WTC11 (cell line): ENCODE measurements around the gene PARS2. TPM values are rescaled to one million over a fixed set of nuclear protein-coding genes. Genes with fewer than 3 reads are reported as not detected.

Experiments
- ATAC-seq: fragments of 200-7000 bp; cut with Tn5 transposase; 2 replicates; pipeline ENCODE4 v1.10.0; 2021; ENCODE audit warnings: mild to moderate bottlenecking, moderate library complexity
- CTCF ChIA-PET: fragments of 300-600 bp; sonication (Branson Sonifier 250); formaldehyde crosslinking; loops from one replicate; lab custom pipeline; 2021; ENCODE audit warnings: antibody characterized with exemption; lab: Charles Lee
- POLR2A ChIA-PET: fragments of 350-600 bp; sonication (Branson Sonifier 250); formaldehyde crosslinking; loops from one replicate; lab custom pipeline; 2021; ENCODE audit warnings: antibody characterized with exemption; lab: Charles Lee
- DNase-seq: peaks from one replicate; pipeline ENCODE4 v3.0.0; 2021; ENCODE audit warnings: low spot score
- H3K27ac Mint-ChIP-seq: 2 replicates; pipeline ENCODE4 v1.8.0; 2021; ENCODE audit warnings: mixed read lengths
- H3K27me3 Mint-ChIP-seq: 2 replicates; pipeline ENCODE4 v1.8.0; 2021; ENCODE audit warnings: low read depth, mild to moderate bottlenecking, moderate library complexity, mixed read lengths
- H3K36me3 Mint-ChIP-seq: 2 replicates; pipeline ENCODE4 v1.8.0; 2021; ENCODE audit warnings: mixed read lengths
- H3K4me1 Mint-ChIP-seq: 2 replicates; pipeline ENCODE4 v1.8.0; 2022; ENCODE audit warnings: mixed read lengths
- H3K4me3 Mint-ChIP-seq: 2 replicates; pipeline ENCODE4 v1.8.0; 2021; ENCODE audit warnings: mild to moderate bottlenecking, moderate library complexity, mixed read lengths
- H3K9me3 Mint-ChIP-seq: 2 replicates; pipeline ENCODE4 v1.8.0; 2021; ENCODE audit warnings: mixed read lengths
- E2F1 ChIP-seq: sonication (generic); formaldehyde crosslinking; IDR thresholded peaks from 2 replicates; pipeline ENCODE4 v1.8.0; 2022; ENCODE audit warnings: mild to moderate bottlenecking, missing genetic modification reagents
- E2F4 ChIP-seq: sonication (generic); formaldehyde crosslinking; IDR thresholded peaks from 2 replicates; pipeline ENCODE4 v1.8.1; 2022; ENCODE audit warnings: low read depth, mild to moderate bottlenecking, moderate library complexity, missing genetic modification reagents, borderline replicate concordance
- ETV6 ChIP-seq: sonication (generic); formaldehyde crosslinking; IDR thresholded peaks from 2 replicates; pipeline ENCODE4 v1.8.1; 2022; ENCODE audit warnings: mild to moderate bottlenecking, missing genetic modification reagents
- FOXJ3 ChIP-seq: sonication (generic); formaldehyde crosslinking; IDR thresholded peaks from 2 replicates; pipeline ENCODE4 v1.9.0; 2021; ENCODE audit warnings: missing genetic modification reagents, mild to moderate bottlenecking, borderline replicate concordance
- FOXP1 ChIP-seq: sonication (generic); formaldehyde crosslinking; IDR thresholded peaks from 2 replicates; pipeline ENCODE4 v1.8.0; 2022; ENCODE audit warnings: missing genetic modification reagents, mild to moderate bottlenecking, moderate library complexity, borderline replicate concordance
- GRHL2 ChIP-seq: fragments of 250-450 bp; sonication (Bioruptor Pico); IDR thresholded peaks from 2 replicates; pipeline ENCODE4 v1.8.0; 2022; ENCODE audit warnings: mild to moderate bottlenecking, moderate library complexity; ENCODE audit not compliant: insufficient replicate concordance, severe bottlenecking
- HMGXB4 ChIP-seq: sonication (generic); formaldehyde crosslinking; IDR thresholded peaks from 2 replicates; pipeline ENCODE4 v1.8.1; 2023; ENCODE audit warnings: mild to moderate bottlenecking, moderate library complexity, missing genetic modification reagents
- KAT7 ChIP-seq: sonication (generic); formaldehyde crosslinking; IDR thresholded peaks from 2 replicates; pipeline ENCODE4 v1.8.1; 2023; ENCODE audit warnings: missing genetic modification reagents, mild to moderate bottlenecking, borderline replicate concordance
- MLX ChIP-seq: sonication (generic); formaldehyde crosslinking; IDR thresholded peaks from 2 replicates; pipeline ENCODE4 v1.8.1; 2023; ENCODE audit warnings: mild to moderate bottlenecking, missing genetic modification reagents, moderate library complexity
- MYBL2 ChIP-seq: sonication (generic); formaldehyde crosslinking; IDR thresholded peaks from 2 replicates; pipeline ENCODE4 v1.8.1; 2023; ENCODE audit warnings: mild to moderate bottlenecking, moderate library complexity, missing genetic modification reagents
- NFATC4 ChIP-seq: fragments of 250-450 bp; sonication (Bioruptor Pico); IDR thresholded peaks from 2 replicates; pipeline ENCODE4 v1.9.0; 2021; ENCODE audit warnings: mild to moderate bottlenecking
- PRRX2 ChIP-seq: fragments of 250-450 bp; sonication (Bioruptor Pico); IDR thresholded peaks from 2 replicates; pipeline ENCODE4 v1.8.0; 2021; ENCODE audit warnings: mild to moderate bottlenecking
- SP1 ChIP-seq: sonication (generic); formaldehyde crosslinking; conservative IDR thresholded peaks from 2 replicates; pipeline ENCODE4 v1.8.1; 2022; ENCODE audit warnings: missing genetic modification reagents
- TCF7 ChIP-seq: sonication (generic); formaldehyde crosslinking; IDR thresholded peaks from 2 replicates; pipeline ENCODE4 v1.8.0; 2022; ENCODE audit warnings: mild to moderate bottlenecking, low read depth, missing genetic modification reagents, moderate library complexity
- USF1 ChIP-seq: sonication (generic); formaldehyde crosslinking; IDR thresholded peaks from 2 replicates; pipeline ENCODE4 v1.8.0; 2022; ENCODE audit warnings: mild to moderate bottlenecking, missing genetic modification reagents
- ZNF219 ChIP-seq: sonication (generic); formaldehyde crosslinking; IDR thresholded peaks from 2 replicates; pipeline ENCODE4 v1.8.0; 2023; ENCODE audit warnings: missing genetic modification reagents, mild to moderate bottlenecking, borderline replicate concordance
- ZNF416 ChIP-seq: fragments of 250-450 bp; sonication (Bioruptor Pico); IDR thresholded peaks from 2 replicates; pipeline ENCODE4 v1.9.0; 2021; ENCODE audit warnings: mild to moderate bottlenecking, inconsistent platforms
- ZNF425 ChIP-seq: fragments of 250-450 bp; sonication (Bioruptor Pico); conservative IDR thresholded peaks from 2 replicates; pipeline ENCODE4 v1.9.0; 2021; ENCODE audit warnings: mild to moderate bottlenecking
- total RNA-seq: library from RNA; stranded (reverse); gene quantifications from 3 replicates; pipeline ENCODE4 v1.2.3, GENCODE V29; 2021
- TF ChIP-seq, protein P1 (sequence below): sonication (generic); formaldehyde crosslinking; IDR thresholded peaks from 2 replicates; pipeline ENCODE4 v1.8.1; 2023; ENCODE audit warnings: mild to moderate bottlenecking, missing genetic modification reagents
- TF ChIP-seq, protein P2 (sequence below): sonication (generic); formaldehyde crosslinking; conservative IDR thresholded peaks from 2 replicates; pipeline ENCODE4 v1.8.1; 2022; ENCODE audit warnings: mild to moderate bottlenecking, missing genetic modification reagents
- TF ChIP-seq, protein P3 (sequence below): fragments of 250-450 bp; sonication (Bioruptor Pico); IDR thresholded peaks from 2 replicates; pipeline ENCODE4 v1.8.0; 2021; ENCODE audit warnings: mild to moderate bottlenecking

PARS2 gene
- total RNA-seq, 1 experiment from 2014 or later, result 11.5 TPM

DNA sequence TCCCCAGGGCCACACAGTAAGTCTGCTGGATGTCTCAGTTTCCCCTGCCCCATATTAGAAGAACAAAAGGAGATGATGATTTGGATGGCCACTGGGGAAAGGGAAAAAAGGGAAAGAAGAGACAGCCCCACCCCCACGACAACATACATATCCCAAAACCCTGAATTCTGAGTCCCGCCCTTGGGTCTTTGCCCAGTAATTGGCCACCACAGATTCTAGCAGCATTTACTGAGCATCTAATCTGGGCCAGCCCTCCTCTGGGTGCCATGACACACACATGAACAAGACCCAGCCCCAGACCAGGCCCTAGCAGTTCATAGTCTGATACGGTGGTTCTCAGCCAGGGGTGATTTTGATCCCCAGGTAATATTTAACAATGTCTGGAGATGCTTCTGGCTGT lies 53.9 kb downstream of the PARS2 start:
- no peak for ATAC-seq
- TF ChIP-seq E2F1 (CRISPR knock-in tag), result no peak
- no peak for TF ChIP-seq MLX (CRISPR knock-in tag)
- no peak for TF ChIP-seq ETV6 (CRISPR knock-in tag)
- TF ChIP-seq PRRX2 (CRISPR knock-in tag), result no peak
- TF ChIP-seq KAT7 (CRISPR knock-in tag), result no peak
- TF ChIP-seq, protein P1, sequence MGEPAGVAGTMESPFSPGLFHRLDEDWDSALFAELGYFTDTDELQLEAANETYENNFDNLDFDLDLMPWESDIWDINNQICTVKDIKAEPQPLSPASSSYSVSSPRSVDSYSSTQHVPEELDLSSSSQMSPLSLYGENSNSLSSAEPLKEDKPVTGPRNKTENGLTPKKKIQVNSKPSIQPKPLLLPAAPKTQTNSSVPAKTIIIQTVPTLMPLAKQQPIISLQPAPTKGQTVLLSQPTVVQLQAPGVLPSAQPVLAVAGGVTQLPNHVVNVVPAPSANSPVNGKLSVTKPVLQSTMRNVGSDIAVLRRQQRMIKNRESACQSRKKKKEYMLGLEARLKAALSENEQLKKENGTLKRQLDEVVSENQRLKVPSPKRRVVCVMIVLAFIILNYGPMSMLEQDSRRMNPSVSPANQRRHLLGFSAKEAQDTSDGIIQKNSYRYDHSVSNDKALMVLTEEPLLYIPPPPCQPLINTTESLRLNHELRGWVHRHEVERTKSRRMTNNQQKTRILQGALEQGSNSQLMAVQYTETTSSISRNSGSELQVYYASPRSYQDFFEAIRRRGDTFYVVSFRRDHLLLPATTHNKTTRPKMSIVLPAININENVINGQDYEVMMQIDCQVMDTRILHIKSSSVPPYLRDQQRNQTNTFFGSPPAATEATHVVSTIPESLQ, result no peak
- CTCF ChIA-PET, result no interaction called here
- Mint-ChIP-seq H3K4me1 (peaks cover 5% of the 10 kb centered on the region), H3K9me3 (no peaks in the 10 kb centered on the region), H3K27ac (no peak overlapping the region), H3K27me3 (peaks cover 27% of the 10 kb centered on the region), H3K4me3 (no peak overlapping the region), H3K36me3 (no peaks in the 10 kb centered on the region)
- POLR2A ChIA-PET, result no interaction called here
- DNase-seq, result no peak

DNA sequence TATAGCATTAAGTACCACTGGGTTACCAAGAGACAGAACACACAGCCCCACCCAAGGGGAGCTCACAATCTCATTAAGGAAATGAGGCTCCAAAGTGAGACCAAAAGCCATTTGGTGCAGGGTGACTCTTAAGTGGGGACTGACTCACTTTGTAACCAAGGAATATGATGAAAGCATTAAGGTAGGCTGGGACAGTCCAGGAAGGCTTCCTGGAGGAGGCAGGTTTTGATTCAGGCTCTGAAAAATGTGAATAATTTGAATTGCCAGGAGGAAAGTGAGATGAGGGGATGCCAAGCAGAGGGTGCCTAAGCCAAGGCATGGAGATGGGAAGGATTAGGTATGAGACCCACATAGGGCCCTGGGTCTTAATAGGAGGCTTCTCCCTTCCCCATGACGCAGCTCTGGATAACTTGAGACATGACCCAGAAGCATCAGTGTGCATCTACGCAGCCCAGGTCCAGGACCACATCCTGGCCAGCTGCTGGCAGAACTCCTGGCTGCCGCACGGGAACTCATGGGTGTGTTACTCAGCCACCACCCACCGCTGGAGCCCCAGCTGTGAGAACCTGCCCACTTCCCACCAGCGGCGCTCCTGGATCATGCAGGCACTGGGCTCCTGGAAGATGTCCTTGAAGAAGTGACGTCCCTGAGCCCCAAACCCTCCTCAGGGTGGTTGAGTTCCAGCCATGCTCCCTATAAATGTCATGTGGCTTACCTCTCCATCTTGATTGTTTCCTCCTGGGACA lies 54.6 kb downstream of the PARS2 start:
- Mint-ChIP-seq H3K36me3 (no peaks in the 10 kb centered on the region), H3K27ac (no peak overlapping the region), H3K9me3 (no peaks in the 10 kb centered on the region), H3K27me3 (peaks cover 20% of the 10 kb centered on the region), H3K4me3 (no peak overlapping the region), H3K4me1 (no peaks in the 10 kb centered on the region)
- ChIA-PET CTCF (no interaction called here), POLR2A (no interaction called here)
- DNase-seq (no peak), ATAC-seq (no peak)
- TF ChIP-seq SP1 (no peak), TCF7 (no peak), E2F4 (no peak), ZNF416 (no peak), FOXJ3 (CRISPR knock-in tag) (no peak), NFATC4 (CRISPR knock-in tag) (no peak), HMGXB4 (CRISPR knock-in tag) (no peak), MYBL2 (CRISPR knock-in tag) (no peak), ZNF219 (CRISPR knock-in tag) (no peak), USF1 (CRISPR knock-in tag) (no peak), E2F1 (CRISPR knock-in tag) (no peak), GRHL2 (CRISPR knock-in tag) (no peak), ZNF425 (CRISPR knock-in tag) (no peak), FOXP1 (CRISPR knock-in tag) (no peak)
- TF ChIP-seq, protein P2, sequence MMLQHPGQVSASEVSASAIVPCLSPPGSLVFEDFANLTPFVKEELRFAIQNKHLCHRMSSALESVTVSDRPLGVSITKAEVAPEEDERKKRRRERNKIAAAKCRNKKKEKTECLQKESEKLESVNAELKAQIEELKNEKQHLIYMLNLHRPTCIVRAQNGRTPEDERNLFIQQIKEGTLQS (CRISPR knock-in tag), result no peak
- TF ChIP-seq, protein P3, sequence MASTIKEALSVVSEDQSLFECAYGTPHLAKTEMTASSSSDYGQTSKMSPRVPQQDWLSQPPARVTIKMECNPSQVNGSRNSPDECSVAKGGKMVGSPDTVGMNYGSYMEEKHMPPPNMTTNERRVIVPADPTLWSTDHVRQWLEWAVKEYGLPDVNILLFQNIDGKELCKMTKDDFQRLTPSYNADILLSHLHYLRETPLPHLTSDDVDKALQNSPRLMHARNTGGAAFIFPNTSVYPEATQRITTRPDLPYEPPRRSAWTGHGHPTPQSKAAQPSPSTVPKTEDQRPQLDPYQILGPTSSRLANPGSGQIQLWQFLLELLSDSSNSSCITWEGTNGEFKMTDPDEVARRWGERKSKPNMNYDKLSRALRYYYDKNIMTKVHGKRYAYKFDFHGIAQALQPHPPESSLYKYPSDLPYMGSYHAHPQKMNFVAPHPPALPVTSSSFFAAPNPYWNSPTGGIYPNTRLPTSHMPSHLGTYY (CRISPR knock-in tag), result no peak
